GM12878 (cell line): Measurements from ENCODE around the gene RBM8A. TPM values are rescaled to one million over a fixed set of nuclear protein-coding genes. Genes with fewer than 3 reads are reported as not detected.

Source experiments
- ATAC-seq: fragments of 200-7000 bp; cut with Tn5 transposase; 3 replicates; pipeline ENCODE4 v1.9.1; 2020; ENCODE audit warnings: mild to moderate bottlenecking, moderate library complexity
- BruUV-seq: library from RNA; stranded (reverse); fragments of 400-500 nt; replicated peaks from 2 replicates; lab custom pipeline; 2021; lab: Mats Ljungman, UMichigan
- CTCF ChIA-PET: fragments of 300-600 bp; sonication (Branson Sonifier 250); formaldehyde crosslinking; extraction: SDS; loops from one replicate; lab custom pipeline; 2021; ENCODE audit warnings: inconsistent platforms; lab: Yijun Ruan, JAX
- POLR2A ChIA-PET: fragments of 350-600 bp; formaldehyde crosslinking; extraction: SDS; loops from one replicate; lab custom pipeline; 2021; ENCODE audit warnings: inconsistent platforms; lab: Charles Lee
- RAD21 ChIA-PET: fragments of 300-600 bp; sonication (Branson Sonifier 250); formaldehyde crosslinking; loops from one replicate; lab custom pipeline; 2023; ENCODE audit warnings: antibody characterized with exemption; ENCODE audit not compliant: unreplicated experiment; lab: Charles Lee
- SMC1A ChIA-PET: fragments of 300-600 bp; sonication (Branson Sonifier 250); formaldehyde crosslinking; loops from one replicate; lab custom pipeline; 2023; ENCODE audit not compliant: unreplicated experiment, uncharacterized antibody; lab: Charles Lee
- DNase-seq: peaks from one replicate; pipeline ENCODE4 v3.0.0-alpha.2; 2011; ENCODE audit warnings: low read depth, low spot score
- FAIRE-seq: peaks from 3 replicates; lab custom pipeline; 2011; peaks lifted over from hg19 to GRCh38; lab: Jason Lieb, UNC
- H2AFZ ChIP-seq: 2 replicates; pipeline ENCODE4 v1.6.0; 2011; ENCODE audit warnings: low read depth, low read length, control low read depth; ENCODE audit not compliant: control insufficient read depth
- H3K27ac ChIP-seq: 2 replicates; pipeline ENCODE4 v1.5.1; 2011; ENCODE audit warnings: control low read depth; ENCODE audit not compliant: control insufficient read depth, insufficient read depth
- H3K27me3 ChIP-seq, 2 experiments: replicated peaks in 1 of 2; 2 replicates each; pipeline versions ENCODE4 v1.6.0 to v1.6.1; 2011; ENCODE audit warnings: low read length in 1 of 2; ENCODE audit not compliant: control insufficient read depth in 2 of 2, insufficient read depth in 2 of 2
- H3K36me3 ChIP-seq, 2 experiments: 2 replicates each; pipeline ENCODE4 v1.5.1; 2011; ENCODE audit warnings: low read length in 1 of 2; ENCODE audit not compliant: control insufficient read depth in 2 of 2, insufficient read depth in 2 of 2
- H3K4me1 ChIP-seq: 2 replicates; pipeline ENCODE4 v1.6.1; 2011; ENCODE audit warnings: mild to moderate bottlenecking, low read length, moderate library complexity, mixed read lengths; ENCODE audit not compliant: control insufficient read depth, insufficient read depth
- H3K4me2 ChIP-seq: 2 replicates; pipeline ENCODE4 v1.6.0; 2011; ENCODE audit warnings: control low read depth; ENCODE audit not compliant: control insufficient read depth, insufficient read depth
- H3K4me3 ChIP-seq: fragments of 200-600 bp; sonication (generic); 2 replicates; pipeline ENCODE4 v1.5.1; 2016
- H3K79me2 ChIP-seq: 2 replicates; pipeline ENCODE4 v1.6.0; 2011; ENCODE audit warnings: low read length; ENCODE audit not compliant: control insufficient read depth, insufficient read depth
- H3K9ac ChIP-seq: 2 replicates; pipeline ENCODE4 v1.8.0; 2011; ENCODE audit warnings: low read length, control low read depth, mixed read lengths; ENCODE audit not compliant: control insufficient read depth, insufficient read depth
- H3K9me3 ChIP-seq: replicated peaks from 3 replicates; pipeline ENCODE4 v1.5.1; 2011; ENCODE audit warnings: mild to moderate bottlenecking, low read length; ENCODE audit not compliant: control insufficient read depth, insufficient read depth
- H4K20me1 ChIP-seq: 2 replicates; pipeline ENCODE4 v1.6.0; 2011; ENCODE audit not compliant: control insufficient read depth, insufficient read depth
- BHLHE40 ChIP-seq, 2 experiments: fragments of 450-650 bp in 1 of 2; IDR thresholded peaks; 2 replicates each; pipeline ENCODE4 v1.6.1; 2011 to 2017; ENCODE audit warnings: low read depth in 2 of 2, borderline replicate concordance in 1 of 2, improper control_type of control experiment in 1 of 2, low read length in 1 of 2, mild to moderate bottlenecking in 1 of 2
- CREM ChIP-seq: IDR thresholded peaks from 2 replicates; pipeline ENCODE4 v1.6.1; 2014; ENCODE audit warnings: antibody characterized with exemption, low read depth
- CTCF ChIP-seq, 3 experiments: IDR thresholded peaks in 2 of 3; conservative IDR thresholded peaks in 1 of 3; 2 replicates each; pipeline ENCODE4 v1.5.1; 2011; ENCODE audit warnings: low read depth in 3 of 3, low read length in 3 of 3, mild to moderate bottlenecking in 3 of 3, control low read depth in 2 of 3, moderate library complexity in 2 of 3, inconsistent platforms in 1 of 3, mixed read lengths in 1 of 3; ENCODE audit not compliant: control insufficient read depth in 2 of 3, insufficient read depth in 1 of 3; ENCODE audit errors: extremely low read depth in 1 of 3
- EP300 ChIP-seq, 2 experiments: fragments of 150-350 bp in 1 of 2; IDR thresholded peaks; 2 replicates each; pipeline ENCODE4 v1.6.1; 2011 to 2012; ENCODE audit warnings: low read depth in 2 of 2, low read length in 2 of 2, borderline replicate concordance in 1 of 2, improper control_type of control experiment in 1 of 2, inconsistent platforms in 1 of 2; ENCODE audit not compliant: control insufficient read depth in 1 of 2
- EZH2 ChIP-seq: IDR thresholded peaks from 2 replicates; pipeline ENCODE4 v1.6.1; 2012; ENCODE audit warnings: low read depth, mild to moderate bottlenecking, control low read depth, inconsistent platforms, low read length, borderline replicate concordance; ENCODE audit not compliant: control insufficient read depth
- HSF1 ChIP-seq: fragments of 150-350 bp; IDR thresholded peaks from 2 replicates; pipeline ENCODE4 v1.6.1; 2014; ENCODE audit warnings: mild to moderate bottlenecking, low read depth, low read length
- IKZF1 ChIP-seq: fragments of 450-650 bp; conservative IDR thresholded peaks from 2 replicates; pipeline ENCODE4 v1.6.1; 2017; ENCODE audit warnings: antibody characterized with exemption, mild to moderate bottlenecking
- IRF3 ChIP-seq: fragments of 450-650 bp; IDR thresholded peaks from 2 replicates; pipeline ENCODE4 v1.6.1; 2014; ENCODE audit warnings: mild to moderate bottlenecking
- RAD21 ChIP-seq: IDR thresholded peaks from 2 replicates; pipeline ENCODE4 v1.6.1; 2011; ENCODE audit warnings: mild to moderate bottlenecking, low read depth, low read length, moderate library complexity; ENCODE audit not compliant: insufficient read depth
- ZNF592 ChIP-seq: fragments of 450-650 bp; IDR thresholded peaks from 2 replicates; pipeline ENCODE4 v1.6.1; 2017; ENCODE audit warnings: mild to moderate bottlenecking, moderate library complexity
- WGBS: methylation state at CpG from one replicate; pipeline ENCODE4 v1.1.6; 2016; ENCODE audit warnings: low lambda C conversion rate; ENCODE audit not compliant: insufficient replicate concordance, insufficient coverage; ENCODE audit errors: missing lambda C conversion rate; 5-methylcytosine and 5-hydroxymethylcytosine counted together
- in situ Hi-C: fragments of 300-500 bp; cut with MboI; formaldehyde crosslinking; loops from 9 replicates; pipeline ENCODE4 v1.14.3; 2018; ENCODE audit warnings: mixed read lengths
- intact Hi-C: fragments of 100-400 bp; cut with micrococcal nuclease; formaldehyde crosslinking; loops from one replicate; pipeline ENCODE4 v1.14.2; 2022; ENCODE audit not compliant: unreplicated experiment
- polyA plus RNA-seq, 11 experiments: library from polyadenylated mRNA; depleted of rRNA in 4 of 11; unstranded in 6 of 11; stranded (reverse) in 5 of 11; fragments of >200 nt; fragmentation: Nextera tagmentation in 4 of 11; fragmentation: Illumina TruSeq in 1 of 11; extraction: Ambion mirVana in 4 of 11; extraction: Trizol in 1 of 11; gene quantifications; 1 replicate in 1 of 11; 2 replicates in 10 of 11; pipeline versions ENCODE4 v1.2.1 to v1.2.3, GENCODE V29; 2011 to 2016; ENCODE audit warnings: inconsistent platforms in 2 of 11, missing spikeins in 2 of 11, low read depth in 1 of 11
- total RNA-seq, 4 experiments: library from RNA; depleted of rRNA in 3 of 4; stranded (reverse); fragments of >200 nt in 3 of 4; fragmentation: Illumina TruSeq in 1 of 4; extraction: Trizol in 1 of 4; gene quantifications; 2 replicates each; pipeline versions ENCODE4 v1.2.1 to v1.2.3, GENCODE V29; 2013 to 2021

RBM8A gene
- total and polyA plus RNA-seq, 10 of the 15 experiments (the other 5 are each of a cell fraction or from before 2014, with no cell fraction given) = 110 to 1,248 (median 248) TPM

GRCh38 chr1:145891587-145892485 is 35.4 kb downstream of the RBM8A start:
- POLR2A ChIA-PET = interaction anchor here (1.0 kb wide), 2 partner anchors 32 to 72 kb away, joined by 3 to 4 read pairs; partner anchors contain the start of genes ANKRD34A and POLR3GL
- Histone ChIP-seq H3K27me3 (no peaks in the 10 kb centered on the region), H3K9me3 (no peaks in the 10 kb centered on the region), H3K4me3 (no peak overlapping the region), H3K4me1 (no peaks in the 10 kb centered on the region), H4K20me1 (no peaks in the 10 kb centered on the region), H3K9ac (no peak overlapping the region), H3K27ac (no peak overlapping the region), H3K36me3 (no peaks in the 10 kb centered on the region), H3K79me2 (no peaks in the 10 kb centered on the region), H2AFZ (no peak overlapping the region; the same call in 1 of the 2 replicates), H3K4me2 (no peak overlapping the region)
- no TSS peak for BruUV-seq
- DNase-seq (no peak), ATAC-seq (peak; percentile 95), FAIRE-seq (peak; percentile 44)
- intact Hi-C loops (loop anchor here (1.0 to 2.0 kb wide), 2 partner anchors 19 to 121 kb away; partner anchors contain the start of gene ITGA10), in situ Hi-C loops (no loop called here)
- RAD21 ChIA-PET = interaction anchor here (0.8 to 2.8 kb wide), 12 partner anchors 11 to 120 kb away, joined by 3 to 10 read pairs (median 4); partner anchors contain the start of genes LIX1L, NUDT17 and PIAS3
- CTCF ChIA-PET = interaction anchor here (0.6 to 5.9 kb wide), 32 partner anchors 9 to 141 kb away, joined by 3 to 66 read pairs (median 5); partner anchors contain the start of genes ANKRD34A, HJV, ITGA10 and LIX1L
- 7% methylated on average over 6 of the region's 6 CpGs for WGBS
- SMC1A ChIA-PET = interaction anchor here (0.6 to 2.7 kb wide), 25 partner anchors 9 to 140 kb away, joined by 3 to 12 read pairs (median 4); partner anchors contain the start of genes HJV, LIX1L and PIAS3
- TF ChIP-seq BHLHE40 (IDR thresholded peaks at IDR 0.05; ENCODE audit: borderline replicate concordance in 1 of 2, low read depth in 2 of 2, low read length in 1 of 2) = no peak
- TF ChIP-seq CREM = no peak
- no peak for TF ChIP-seq EP300 (IDR thresholded peaks at IDR 0.05; ENCODE audit: borderline replicate concordance in 1 of 2, control insufficient read depth in 1 of 2, low read depth in 2 of 2, low read length in 2 of 2)
- TF ChIP-seq HSF1 = no peak
- TF ChIP-seq RAD21 = peak; percentile 81
- no peak for TF ChIP-seq IRF3
- TF ChIP-seq ZNF592 = no peak
- peak; percentile 82 for TF ChIP-seq IKZF1
- TF ChIP-seq EZH2 = no peak
- peak; percentile 89 to 90 (median 90) for TF ChIP-seq CTCF (IDR thresholded peaks at IDR 0.05 in 2 of 3, conservative IDR thresholded peaks at IDR 0.05 in 1 of 3; ENCODE audit: control insufficient read depth in 2 of 3, extremely low read depth in 1 of 3, insufficient read depth in 1 of 3, low read depth in 3 of 3, low read length in 3 of 3)
